ENCODE measurements around the gene ABCB6. TPM values are rescaled to one million over a fixed set of nuclear protein-coding genes. Genes with fewer than 3 reads are reported as not detected.

ABCB6 gene
- total RNA-seq, 1 donor from 2014 or later, result 27.5 TPM

DNA sequence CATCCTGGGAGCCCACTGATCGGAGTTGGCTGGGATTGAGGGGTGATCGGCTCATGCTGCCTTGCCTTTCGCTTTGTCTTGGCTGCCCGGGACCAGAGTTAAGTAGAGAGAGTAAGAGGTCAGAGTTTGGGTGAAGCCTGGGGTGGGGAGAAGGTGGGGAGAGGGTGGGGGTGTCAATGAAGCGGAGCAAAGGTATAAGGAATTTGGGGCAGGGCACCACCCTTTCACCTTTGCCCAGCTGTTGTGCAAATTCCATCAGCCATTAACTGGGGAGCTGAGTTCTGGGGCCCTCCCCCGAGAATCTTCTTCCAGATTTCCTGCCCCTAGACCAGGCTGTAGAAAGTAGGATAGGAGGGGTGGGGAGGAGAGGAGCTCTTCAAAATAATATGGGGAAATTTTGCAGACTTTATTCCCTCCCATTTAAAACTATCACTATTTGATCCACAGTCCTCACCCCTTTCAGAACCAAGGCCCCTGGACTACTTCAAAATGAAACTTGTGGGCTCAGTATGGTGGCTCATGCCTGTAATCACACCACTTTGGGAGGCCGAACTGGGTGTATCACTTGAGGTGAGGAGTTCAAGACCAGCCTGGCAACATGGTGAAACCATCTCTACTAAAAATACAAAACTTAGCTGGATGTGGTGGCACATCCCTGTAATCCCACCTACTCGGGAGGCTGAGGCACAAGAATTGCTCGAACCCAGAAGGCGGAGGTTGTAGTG lies 48.7 kb downstream of the ABCB6 start, which contains the start of gene SLC23A3:
SLC23A3 (minus strand) TSS at position 100 of the 725 bp plus-strand sequence; CDS start at position 55, 45 bp downstream.
- no peaks in the 10 kb centered on the region for H3K9me3 Mint-ChIP-seq (ENCODE audit: unreplicated experiment)
- H3K27me3 Mint-ChIP-seq (ENCODE audit: unreplicated experiment), result no peaks in the 10 kb centered on the region
- no peak within 1 kb of the TSS for H3K4me3 Mint-ChIP-seq (ENCODE audit: unreplicated experiment)
- H3K36me3 Mint-ChIP-seq (ENCODE audit: unreplicated experiment), result peaks cover 15% of the 10 kb centered on the region
- no peak within 1 kb of the TSS for H3K27ac Mint-ChIP-seq (ENCODE audit: unreplicated experiment)
- TF ChIP-seq, protein P1, sequence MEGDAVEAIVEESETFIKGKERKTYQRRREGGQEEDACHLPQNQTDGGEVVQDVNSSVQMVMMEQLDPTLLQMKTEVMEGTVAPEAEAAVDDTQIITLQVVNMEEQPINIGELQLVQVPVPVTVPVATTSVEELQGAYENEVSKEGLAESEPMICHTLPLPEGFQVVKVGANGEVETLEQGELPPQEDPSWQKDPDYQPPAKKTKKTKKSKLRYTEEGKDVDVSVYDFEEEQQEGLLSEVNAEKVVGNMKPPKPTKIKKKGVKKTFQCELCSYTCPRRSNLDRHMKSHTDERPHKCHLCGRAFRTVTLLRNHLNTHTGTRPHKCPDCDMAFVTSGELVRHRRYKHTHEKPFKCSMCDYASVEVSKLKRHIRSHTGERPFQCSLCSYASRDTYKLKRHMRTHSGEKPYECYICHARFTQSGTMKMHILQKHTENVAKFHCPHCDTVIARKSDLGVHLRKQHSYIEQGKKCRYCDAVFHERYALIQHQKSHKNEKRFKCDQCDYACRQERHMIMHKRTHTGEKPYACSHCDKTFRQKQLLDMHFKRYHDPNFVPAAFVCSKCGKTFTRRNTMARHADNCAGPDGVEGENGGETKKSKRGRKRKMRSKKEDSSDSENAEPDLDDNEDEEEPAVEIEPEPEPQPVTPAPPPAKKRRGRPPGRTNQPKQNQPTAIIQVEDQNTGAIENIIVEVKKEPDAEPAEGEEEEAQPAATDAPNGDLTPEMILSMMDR (IDR thresholded peaks at IDR 0.05), result no peak
- H3K4me1 Mint-ChIP-seq (ENCODE audit: unreplicated experiment), result peaks cover 9% of the 10 kb centered on the region
- no peak for DNase-seq (ENCODE audit: extremely low spot score, unreplicated experiment)

DNA sequence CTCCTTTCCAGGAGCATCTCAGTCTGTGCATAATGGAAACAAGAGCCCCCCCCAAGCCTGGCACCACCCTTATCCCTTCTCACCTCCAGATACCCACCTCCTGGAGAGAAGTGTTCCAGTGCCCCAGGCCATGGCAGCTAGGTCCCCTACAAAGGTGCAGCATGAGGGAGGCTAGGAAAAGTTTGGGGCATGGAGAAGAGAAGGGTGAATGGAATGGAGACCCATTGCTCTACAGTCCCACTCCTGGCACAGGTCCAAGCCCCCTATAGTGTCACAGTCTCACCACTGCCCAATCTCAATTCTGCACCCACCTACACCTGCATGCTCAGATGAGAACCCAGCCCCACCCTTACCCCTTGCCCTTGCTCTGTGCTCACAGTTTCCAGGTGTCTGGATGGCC lies 49.8 kb downstream of the ABCB6 start:
- Mint-ChIP-seq H3K4me3 (ENCODE audit: unreplicated experiment) (no peak overlapping the region), H3K27me3 (ENCODE audit: unreplicated experiment) (no peaks in the 10 kb centered on the region), H3K9me3 (ENCODE audit: unreplicated experiment) (no peaks in the 10 kb centered on the region), H3K27ac (ENCODE audit: unreplicated experiment) (no peak overlapping the region), H3K36me3 (ENCODE audit: unreplicated experiment) (peaks cover 8% of the 10 kb centered on the region), H3K4me1 (ENCODE audit: unreplicated experiment) (peaks cover 7% of the 10 kb centered on the region)
- DNase-seq (ENCODE audit: extremely low spot score, unreplicated experiment), result no peak
- TF ChIP-seq, protein P1 (IDR thresholded peaks at IDR 0.05), result no peak

DNA sequence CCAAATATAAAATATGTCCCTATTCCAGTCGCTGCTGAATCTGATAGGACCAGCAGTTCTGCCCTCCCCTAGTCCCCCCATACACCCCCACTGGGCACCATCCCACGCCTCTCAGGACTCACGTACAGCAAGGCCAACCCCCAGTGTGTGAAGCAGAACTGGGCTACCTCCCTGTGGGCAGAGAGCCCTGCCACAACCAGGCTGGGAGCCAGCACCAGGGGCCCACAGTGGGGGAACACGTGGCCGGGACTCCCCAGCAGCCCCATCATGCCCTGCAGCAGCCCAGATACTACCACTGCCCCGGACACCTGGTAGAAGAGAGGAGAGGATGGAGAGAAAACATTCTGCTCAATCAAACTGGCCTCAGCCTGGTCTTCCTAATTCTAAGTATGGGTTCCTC lies 50.2 kb downstream of the ABCB6 start:
- DNase-seq (ENCODE audit: extremely low spot score, unreplicated experiment), result no peak
- no peaks in the 10 kb centered on the region for H3K27me3 Mint-ChIP-seq (ENCODE audit: unreplicated experiment)
- no peaks in the 10 kb centered on the region for H3K9me3 Mint-ChIP-seq (ENCODE audit: unreplicated experiment)
- peaks cover 7% of the 10 kb centered on the region for H3K4me1 Mint-ChIP-seq (ENCODE audit: unreplicated experiment)
- TF ChIP-seq, protein P1 (IDR thresholded peaks at IDR 0.05), result no peak
- H3K27ac Mint-ChIP-seq (ENCODE audit: unreplicated experiment), result no peak overlapping the region
- peaks cover 6% of the 10 kb centered on the region for H3K36me3 Mint-ChIP-seq (ENCODE audit: unreplicated experiment)
- H3K4me3 Mint-ChIP-seq (ENCODE audit: unreplicated experiment), result no peak overlapping the region

DNA sequence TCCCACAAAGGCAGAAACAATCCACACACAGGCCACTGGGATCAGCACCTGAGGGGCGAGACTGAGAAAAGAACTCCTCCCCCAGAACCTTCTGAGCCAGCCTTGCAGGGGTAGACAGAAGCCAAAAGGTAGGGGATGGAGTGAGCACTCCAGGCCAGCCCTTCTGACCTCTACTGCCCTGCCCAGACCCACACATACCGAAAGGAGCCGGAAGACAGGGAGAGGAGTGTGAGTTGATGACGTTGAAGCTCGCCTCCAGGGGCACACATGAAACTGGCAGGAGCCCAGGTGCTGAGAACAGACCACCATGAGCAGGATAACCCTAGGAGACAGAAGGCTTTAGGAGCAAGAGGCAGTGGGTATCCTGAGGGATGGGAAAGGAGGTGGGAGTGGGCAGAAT lies 50.8 kb downstream of the ABCB6 start:
- no peak overlapping the region for H3K4me3 Mint-ChIP-seq (ENCODE audit: unreplicated experiment)

More for the DNA sequence above, 50.8 kb downstream of the ABCB6 start:
- peaks cover 6% of the 10 kb centered on the region for H3K36me3 Mint-ChIP-seq (ENCODE audit: unreplicated experiment)
- peaks cover 7% of the 10 kb centered on the region for H3K4me1 Mint-ChIP-seq (ENCODE audit: unreplicated experiment)
- TF ChIP-seq, protein P1 (IDR thresholded peaks at IDR 0.05), result no peak
- no peak for DNase-seq (ENCODE audit: extremely low spot score, unreplicated experiment)
- H3K27me3 Mint-ChIP-seq (ENCODE audit: unreplicated experiment), result no peaks in the 10 kb centered on the region
- H3K27ac Mint-ChIP-seq (ENCODE audit: unreplicated experiment), result no peak overlapping the region
- H3K9me3 Mint-ChIP-seq (ENCODE audit: unreplicated experiment), result no peaks in the 10 kb centered on the region

Data from osteocyte (in vitro differentiated cells).